IPS-18c (cell line): Measurements from ENCODE around the gene CBFB.

Experiments
- H3K4me3 ChIP-seq: 2 replicates; pipeline ENCODE4 v1.7.0; 2013; ENCODE audit warnings: low read depth, mild to moderate bottlenecking, low read length, moderate library complexity; ENCODE audit not compliant: insufficient read depth
- H3K9me3 ChIP-seq: one replicate; pipeline ENCODE4 v1.6.1; 2013; ENCODE audit warnings: mild to moderate bottlenecking, low read length, moderate library complexity; ENCODE audit not compliant: control insufficient read depth, insufficient read depth

The CBFB gene

GRCh38 chr16:67137605-67138004 is 108.7 kb downstream of the CBFB start:
- Histone ChIP-seq H3K4me3 (no peak overlapping the region), H3K9me3 (no peaks in the 10 kb centered on the region)

GRCh38 chr16:67141391-67141790 is 112.4 kb downstream of the CBFB start:
- Histone ChIP-seq H3K9me3 (no peaks in the 10 kb centered on the region), H3K4me3 (no peak overlapping the region)

DNA sequence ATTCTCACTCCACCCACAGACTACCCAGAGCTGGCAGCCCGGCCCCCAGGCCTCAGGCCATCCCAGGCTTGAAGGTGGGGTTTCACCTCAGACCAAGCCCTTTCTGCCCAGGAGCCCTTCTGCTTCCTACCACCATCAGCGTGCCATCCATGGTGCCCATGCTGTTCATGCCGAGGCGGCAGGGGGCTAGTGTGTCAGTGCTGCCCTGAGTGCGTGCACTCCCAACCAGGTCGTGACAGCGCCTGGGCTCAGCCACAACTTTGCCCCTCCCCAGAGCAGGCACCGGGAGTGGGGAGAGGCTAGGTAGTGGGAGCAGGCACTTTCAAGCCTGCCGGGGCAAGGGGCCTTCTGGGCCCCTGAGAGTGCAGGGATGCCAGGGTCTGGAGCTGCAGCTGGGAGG is 113.4 kb downstream of the CBFB start:
- Histone ChIP-seq H3K4me3 (no peak overlapping the region), H3K9me3 (no peaks in the 10 kb centered on the region)

GRCh38 chr16:67144943-67145342 is 116.0 kb downstream of the CBFB start:
- H3K9me3 ChIP-seq = peaks cover 2% of the 10 kb centered on the region
- no peak overlapping the region for H3K4me3 ChIP-seq

DNA sequence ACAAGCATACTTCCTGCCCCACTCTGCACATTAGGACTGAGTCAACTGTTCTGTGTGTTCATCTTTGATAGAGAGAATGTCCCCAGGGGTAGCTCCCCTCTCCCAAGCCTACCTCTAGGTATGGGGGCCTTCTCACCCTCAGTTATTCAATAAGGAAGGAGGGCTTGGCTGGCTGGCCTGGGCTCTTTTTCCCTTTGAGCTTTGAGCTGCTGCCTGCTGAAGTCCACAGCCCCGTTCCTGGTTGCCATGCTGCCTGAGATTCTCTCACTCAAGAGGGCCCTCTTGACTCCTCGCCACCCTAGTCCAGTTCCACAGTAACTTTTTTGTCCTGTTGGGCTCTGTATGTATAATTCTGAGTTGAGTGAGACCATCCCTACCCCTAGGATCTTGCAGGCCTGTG is 116.8 kb downstream of the CBFB start:
- H3K4me3 ChIP-seq = no peak overlapping the region
- H3K9me3 ChIP-seq = peaks cover 2% of the 10 kb centered on the region

- no peak overlapping the region for H3K4me3 ChIP-seq
- H3K9me3 ChIP-seq = peaks cover 2% of the 10 kb centered on the region
Observed at GRCh38 chr16:67146523-67147357, 117.8 kb downstream of the CBFB start.

DNA sequence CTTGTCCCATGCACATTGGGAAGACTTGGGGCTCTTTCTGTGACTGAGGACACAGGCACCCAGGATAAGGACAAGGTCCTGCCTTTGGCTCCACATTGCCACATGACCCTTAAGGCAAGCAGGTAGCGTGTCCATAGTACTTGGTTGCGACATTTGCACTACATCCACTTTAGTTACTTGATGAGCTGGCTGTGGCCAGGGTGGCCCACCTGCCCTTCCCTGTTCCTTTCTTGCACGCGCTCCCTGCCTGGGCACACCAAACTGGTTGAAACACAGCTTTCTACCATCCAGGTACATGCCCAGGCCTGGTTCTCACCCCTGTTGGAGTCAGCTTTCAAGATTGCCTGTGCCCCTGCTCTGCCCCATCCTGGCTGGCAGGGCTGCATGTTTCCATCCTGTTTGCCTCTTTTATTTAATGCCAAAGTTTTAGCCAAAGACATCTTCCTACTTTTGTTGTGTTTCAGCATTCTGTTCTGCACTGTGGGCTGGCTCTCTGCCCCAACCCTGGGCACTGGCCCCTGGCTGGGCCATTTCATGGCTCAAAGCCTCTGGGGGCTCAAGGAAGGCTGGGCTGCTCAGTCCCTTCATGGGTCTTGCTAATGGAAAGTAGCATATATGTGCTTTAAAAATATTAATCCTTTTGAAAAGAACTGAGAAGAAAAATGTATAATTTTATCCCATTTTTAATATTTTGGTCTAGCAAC is 118.6 kb downstream of the CBFB start:
- H3K4me3 ChIP-seq = no peak overlapping the region
- H3K9me3 ChIP-seq = peaks cover 2% of the 10 kb centered on the region

DNA sequence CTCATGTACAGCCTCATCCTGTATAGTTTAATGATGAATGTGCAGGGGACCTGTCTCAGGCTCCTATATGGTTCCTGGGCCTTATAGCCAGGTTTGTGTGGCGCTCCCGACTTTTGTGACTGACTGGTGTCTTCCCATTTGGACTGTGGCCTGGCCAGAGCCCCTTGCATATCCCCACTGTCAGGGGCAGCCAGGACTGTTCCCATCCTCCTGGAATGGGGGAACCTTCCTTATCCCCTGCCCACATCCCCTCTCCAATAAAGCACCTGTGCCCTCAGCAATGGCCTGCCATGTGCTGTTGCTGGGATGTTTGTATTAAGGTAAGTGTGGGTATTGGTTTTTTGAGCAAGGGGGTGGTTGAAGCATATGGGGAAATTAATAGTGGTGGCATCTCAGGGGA is 119.3 kb downstream of the CBFB start:
- Histone ChIP-seq H3K9me3 (peaks cover 2% of the 10 kb centered on the region), H3K4me3 (no peak overlapping the region)

DNA sequence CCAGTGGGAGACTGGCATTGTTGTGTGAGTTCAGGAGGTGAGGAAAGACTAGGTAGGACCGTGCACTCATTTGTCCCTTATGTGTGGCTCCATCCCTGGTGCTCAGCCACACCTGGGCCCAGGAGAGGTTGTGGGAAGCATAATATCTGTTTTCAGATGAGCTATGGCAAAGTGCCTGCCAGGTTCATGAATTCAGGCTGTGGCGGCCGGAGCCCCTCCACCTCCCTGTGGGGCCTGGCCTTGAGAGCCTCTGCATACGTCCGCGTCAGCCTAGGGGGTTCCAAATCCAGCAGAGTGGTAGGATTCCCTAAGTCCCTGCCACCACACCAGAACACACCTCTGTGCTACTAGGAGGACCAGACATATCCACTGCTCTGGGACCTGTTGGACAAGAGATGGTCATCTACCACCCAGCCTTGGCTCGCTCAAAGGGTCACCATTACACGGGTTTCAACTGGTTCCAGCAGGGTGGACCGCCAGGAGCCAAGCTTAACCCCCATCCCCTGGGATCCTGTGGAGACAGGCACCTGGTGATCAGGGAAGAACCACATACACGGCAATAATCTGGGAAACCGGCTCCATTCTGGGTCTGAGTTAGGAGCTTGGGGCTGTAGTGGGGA is 119.8 kb downstream of the CBFB start:
- no peak overlapping the region for H3K4me3 ChIP-seq
- peaks cover 2% of the 10 kb centered on the region for H3K9me3 ChIP-seq

DNA sequence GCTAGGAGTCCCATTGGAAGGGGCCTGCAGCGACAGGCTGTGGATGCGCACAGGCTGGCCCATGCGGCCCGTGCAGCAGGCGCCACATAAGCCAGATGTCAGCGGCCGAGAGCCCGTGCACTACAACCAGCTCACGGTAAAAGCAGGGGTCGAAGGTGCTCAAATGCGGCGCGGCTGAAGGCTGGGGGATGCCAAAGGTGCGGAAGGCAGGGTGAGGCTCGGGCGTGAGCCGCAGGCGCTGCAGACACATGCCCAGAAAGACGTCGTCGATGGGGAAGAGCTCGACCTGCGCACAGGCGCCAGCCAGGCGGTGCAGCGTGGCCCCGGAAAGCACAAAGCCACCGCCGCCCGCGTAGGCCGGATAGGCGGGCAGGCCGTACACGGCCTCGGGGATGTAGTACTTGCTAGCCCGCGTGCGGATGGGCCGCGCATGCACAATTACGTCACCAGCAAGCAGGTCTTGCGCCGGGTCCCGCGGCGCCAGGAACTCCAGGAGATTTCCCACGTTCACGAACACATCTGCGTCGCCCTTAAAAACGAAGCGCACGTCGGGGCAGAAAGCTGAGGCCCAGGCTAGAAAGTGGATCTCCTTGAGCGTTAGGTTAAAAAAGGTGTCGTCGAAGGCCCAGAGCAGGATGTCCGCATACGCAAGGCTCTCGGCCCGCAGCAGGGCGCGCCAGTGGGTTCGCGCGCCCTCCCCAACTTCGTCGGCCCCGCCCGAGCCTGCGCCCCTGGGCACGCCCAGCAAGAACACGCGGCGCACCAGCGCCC is 120.5 kb downstream of the CBFB start:
- H3K4me3 ChIP-seq = peak overlapping the region; percentile 68
- peaks cover 2% of the 10 kb centered on the region for H3K9me3 ChIP-seq

DNA sequence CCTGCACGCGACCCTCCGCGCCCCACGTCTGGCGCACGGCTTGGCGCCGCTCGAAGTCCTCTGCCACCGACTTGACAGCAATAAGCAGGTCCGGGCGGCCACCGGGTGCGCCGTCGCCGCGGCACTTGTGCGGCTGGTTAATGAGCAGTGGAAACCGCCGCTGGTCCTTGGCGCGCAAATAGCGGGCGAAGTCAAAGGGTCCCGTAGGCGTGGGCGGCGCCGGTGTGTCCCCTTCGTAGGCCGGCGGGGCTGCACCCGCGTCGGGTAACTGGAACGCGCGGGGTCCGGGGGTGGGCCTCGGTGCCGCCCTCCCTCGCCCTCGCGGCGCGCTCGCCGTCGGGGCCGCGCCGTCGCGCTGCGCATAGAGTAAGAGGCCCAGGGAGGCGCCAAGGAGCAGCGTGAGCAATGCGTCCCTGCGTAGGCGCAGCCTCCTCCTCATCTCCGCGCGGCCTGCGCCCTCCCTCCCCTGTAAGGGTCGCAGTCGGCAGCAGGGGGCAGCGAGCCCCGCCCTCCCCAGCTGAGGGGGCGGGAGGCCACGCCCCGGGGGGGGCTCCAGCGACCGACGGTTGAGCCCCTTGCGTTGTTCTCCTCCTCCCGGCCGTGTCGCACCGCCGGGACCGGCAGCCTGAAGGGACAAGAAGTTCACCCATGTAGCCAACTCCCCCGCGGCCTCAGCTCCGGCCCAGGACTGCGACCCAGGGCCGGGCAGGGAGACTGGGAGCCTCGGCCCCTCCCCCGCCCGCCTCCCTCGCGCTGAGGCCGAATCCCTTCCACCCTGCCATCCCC is 121.3 kb downstream of the CBFB start:
- Histone ChIP-seq H3K9me3 (peaks cover 2% of the 10 kb centered on the region), H3K4me3 (peak overlapping the region; percentile 68)
